NCI-H2107 (cell line): ENCODE data around the gene LTBP1.

Experiments
- DNase-seq: peaks from one replicate; lab custom pipeline; 2025; lab: John Stamatoyannopoulos, UW

Gene LTBP1

GRCh38 chr2:33011941-33012340, 65.2 kb downstream of the LTBP1 start:
- DNase-seq: no peak

DNA sequence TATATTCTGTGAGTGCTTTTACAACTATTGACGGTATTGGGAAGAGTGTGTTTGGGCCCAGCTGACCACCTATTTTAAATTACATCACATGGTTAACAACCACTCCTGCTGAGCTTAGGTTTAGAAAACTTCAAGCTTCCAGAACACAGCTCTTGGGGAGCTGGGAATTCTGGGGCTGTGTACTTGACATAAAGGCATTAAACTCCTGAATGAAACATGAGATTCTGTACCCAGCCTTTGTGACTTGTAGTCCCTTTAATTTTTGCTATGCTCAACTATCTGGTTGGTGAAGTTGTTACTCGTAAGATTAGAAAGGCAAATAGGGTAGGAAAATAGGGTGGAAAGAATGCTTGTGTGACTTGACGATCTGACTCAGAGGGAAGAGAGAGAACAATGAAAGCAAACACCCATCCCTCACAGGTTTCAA, 66.9 kb downstream of the LTBP1 start:
- no peak for DNase-seq

- DNase-seq: no peak
These were observed 67.5 kb downstream of the LTBP1 start for GRCh38 chr2:33014268-33014667.

DNA sequence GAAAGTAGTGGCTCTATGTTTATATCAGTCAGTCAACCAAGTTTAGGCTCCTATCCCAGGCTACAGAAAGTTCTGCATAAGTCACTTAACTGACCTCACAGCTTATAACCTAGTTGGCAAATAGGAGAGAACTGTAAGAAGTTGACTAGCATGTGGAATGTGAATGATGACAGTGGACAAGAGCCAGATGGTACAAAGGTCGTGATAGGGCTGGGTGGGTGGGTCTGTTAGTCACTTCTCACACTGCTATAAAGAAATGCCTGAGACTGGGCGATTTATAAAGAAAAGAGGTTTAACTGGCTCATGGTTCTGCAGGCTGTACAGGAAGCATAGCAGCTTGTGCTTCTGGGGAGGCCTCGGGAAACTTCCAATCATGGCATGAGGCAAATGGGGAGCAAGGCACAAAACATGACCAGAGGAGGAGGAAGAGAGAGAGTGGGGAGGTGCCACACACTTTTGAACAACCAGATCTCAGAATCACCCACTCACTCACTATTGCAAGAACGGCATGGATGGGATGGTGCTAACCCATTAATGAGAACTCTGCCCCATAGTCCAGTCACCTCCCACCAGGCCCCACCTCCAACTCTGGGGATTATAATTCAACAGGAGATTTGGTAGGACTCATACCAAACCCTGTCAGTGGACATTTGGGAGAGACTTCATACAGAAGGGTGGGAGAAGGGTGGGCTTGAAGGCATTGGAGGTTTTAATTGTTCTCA, 68.8 kb downstream of the LTBP1 start:
- DNase-seq: no peak

DNA sequence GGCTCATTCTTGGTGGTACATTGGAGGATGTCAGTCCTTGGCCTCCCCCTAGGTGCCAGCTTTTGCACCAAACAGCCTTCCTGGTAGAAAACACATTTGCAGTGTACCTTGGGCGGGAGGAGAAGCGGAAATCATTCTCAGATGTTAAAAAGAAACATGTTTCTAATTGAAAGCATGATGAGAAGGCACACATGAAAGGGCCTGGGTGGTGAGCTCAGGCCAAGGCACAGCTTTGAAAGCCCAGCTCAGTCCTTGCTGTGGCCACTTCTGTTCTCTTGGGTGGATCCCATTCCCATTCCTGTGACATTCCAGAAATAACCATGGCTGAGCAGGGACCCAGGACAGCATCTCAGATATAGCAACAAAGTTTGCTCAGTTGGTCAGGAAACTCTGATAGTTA, 71.5 kb downstream of the LTBP1 start:
- no peak for DNase-seq

- DNase-seq: no peak
These were observed 73.0 kb downstream of the LTBP1 start for GRCh38 chr2:33019796-33020195.

GRCh38 chr2:33020883-33021282, 74.1 kb downstream of the LTBP1 start:
- DNase-seq: no peak

DNA sequence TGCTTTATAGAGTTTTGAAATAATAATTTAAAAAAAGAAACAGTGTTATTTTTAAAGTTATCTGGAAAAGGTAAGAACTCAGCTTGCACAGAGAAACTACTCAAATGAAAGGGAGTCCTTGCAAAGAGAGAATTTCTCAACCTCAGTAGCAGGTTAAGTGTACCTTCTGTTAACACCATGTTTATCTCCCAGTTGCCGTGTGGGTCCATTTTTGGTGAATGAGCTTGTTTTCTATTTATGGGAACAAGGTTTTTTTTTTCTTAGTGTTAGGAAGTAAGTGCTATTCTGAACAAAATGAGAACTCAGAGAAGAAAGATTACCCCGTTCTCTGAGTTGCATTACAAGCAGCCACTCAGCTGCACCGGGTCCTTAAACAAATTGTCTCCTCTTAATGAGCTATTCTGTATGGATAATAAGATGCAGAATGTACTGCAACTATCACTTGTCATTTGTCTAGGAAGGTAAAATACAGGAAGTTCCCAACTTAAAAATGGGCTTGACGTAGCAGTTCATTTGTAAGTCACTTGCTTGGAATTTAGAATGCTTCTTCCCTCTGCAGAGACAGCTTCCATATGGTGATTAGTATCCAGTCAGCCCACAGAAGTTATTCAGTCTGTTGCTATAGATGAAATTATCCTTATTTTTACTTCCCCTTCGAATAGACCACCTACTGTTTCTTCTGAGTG, 74.9 kb downstream of the LTBP1 start:
- no peak for DNase-seq

DNA sequence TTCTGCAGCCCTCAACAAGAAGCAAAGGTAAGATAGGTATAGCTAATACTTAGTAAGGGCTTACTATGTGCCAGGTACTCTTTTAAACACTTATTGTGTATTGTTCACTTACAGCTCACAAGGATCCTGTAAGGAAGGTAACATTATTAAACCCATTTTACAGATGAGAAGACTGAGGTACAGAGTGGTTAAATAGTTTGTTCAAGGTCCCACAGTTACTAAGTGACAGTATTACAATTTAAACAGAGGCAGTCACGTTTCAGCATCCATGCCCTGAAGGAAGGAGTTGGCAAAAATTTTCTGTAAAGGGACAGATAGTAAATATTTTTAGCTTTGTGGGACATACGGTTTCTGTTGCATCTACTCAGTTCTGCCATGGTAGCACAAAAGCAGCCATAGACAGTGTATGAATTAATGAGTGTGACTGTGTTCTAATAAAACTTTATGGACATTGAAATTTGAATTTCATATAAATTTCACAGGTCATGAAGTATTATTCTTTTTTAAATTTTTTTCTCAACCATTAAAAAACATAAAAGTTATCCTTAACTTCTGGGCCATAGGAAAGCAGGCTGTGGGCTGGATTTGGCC, 75.7 kb downstream of the LTBP1 start:
- no peak for DNase-seq

DNA sequence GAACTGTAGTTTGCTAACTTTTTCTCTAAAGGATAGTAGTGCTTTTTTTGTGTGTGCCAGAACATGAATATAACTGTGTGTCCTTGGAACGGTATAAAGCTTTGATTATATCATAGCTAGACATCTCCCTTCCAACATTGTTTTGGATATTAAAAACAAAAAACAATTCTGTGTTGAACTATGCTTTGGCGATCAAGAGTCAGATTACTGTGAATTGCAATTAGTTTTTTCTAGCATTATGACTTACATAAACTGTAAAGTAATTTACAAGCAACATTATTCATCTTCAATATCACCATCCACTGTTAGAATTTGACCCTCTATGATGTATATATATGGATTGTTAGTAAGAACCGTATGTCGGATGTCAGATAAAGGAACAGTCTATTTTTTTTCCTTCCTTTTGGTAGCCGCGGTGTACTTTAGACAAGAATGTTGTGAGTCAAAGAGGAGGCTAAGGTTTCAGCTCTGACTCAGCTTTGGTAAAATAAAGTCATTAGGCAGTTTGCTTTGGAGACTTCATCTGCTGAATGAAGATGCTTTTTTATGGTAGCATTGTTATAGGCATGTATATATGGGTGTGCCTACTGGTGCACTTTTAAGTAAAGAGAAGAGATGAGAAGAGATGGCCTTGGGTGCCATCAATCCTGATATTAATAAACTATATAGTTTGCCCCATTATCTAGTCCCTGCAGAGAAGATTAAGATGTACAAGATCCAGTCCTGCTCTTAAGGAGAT, 76.4 kb downstream of the LTBP1 start:
- no peak for DNase-seq

DNA sequence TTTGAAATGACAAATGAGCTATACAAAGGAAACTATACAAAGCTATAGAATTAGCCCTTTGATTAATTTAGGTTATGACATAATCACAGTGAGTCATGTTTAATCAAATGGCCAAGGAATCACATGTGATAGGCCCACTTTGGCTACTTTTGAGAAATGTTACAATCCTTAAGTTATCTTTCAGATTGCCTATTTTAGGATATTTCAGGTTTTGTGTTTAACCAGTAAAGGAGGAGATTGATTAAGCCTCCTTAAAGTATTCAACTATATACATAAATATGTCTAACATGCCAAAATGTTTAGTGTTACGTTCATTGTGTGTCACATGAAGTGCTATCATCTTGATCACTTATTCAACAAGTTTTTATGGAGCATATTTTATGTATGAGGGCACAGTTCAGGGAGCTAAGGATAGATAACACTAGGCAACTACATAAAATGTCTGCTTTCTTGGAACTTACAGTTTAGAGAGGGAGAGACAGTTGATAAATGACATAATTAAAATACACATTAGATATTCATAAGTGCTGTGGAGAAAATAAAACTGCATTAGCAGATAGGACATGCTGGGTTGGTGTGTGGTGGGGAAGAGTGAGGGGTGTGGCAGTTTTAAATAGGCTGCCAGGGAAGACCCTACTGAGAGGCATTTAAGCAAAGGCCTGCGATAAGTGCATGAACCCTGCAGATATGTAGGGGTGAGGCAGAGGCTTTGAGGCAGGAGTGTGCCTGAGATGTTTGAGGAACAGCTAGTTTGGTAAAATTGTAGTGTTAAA, 77.2 kb downstream of the LTBP1 start:
- DNase-seq: no peak

GRCh38 chr2:33024758-33025157, 78.0 kb downstream of the LTBP1 start:
- no peak for DNase-seq

DNA sequence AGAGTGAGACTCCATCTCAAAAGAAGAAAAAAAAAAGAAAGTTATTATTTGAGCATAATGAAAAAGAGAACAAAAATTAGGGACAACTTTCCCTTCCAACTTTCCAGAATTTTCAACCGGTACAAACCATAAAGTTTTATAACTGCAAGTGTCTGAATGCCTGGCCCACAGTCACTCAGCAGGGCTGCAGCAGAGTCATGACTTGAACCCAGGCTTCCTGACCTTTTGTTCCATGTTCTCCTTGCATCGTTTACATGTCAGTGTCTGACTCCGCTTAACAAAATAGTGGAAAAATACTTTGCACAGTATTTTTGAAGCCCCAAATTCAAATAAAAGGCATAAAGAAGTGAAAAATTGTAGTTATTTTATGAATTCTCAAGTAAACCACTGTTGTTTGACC, 82.7 kb downstream of the LTBP1 start:
- DNase-seq: no peak

GRCh38 chr2:33029926-33030325, 83.2 kb downstream of the LTBP1 start:
- no peak for DNase-seq

DNA sequence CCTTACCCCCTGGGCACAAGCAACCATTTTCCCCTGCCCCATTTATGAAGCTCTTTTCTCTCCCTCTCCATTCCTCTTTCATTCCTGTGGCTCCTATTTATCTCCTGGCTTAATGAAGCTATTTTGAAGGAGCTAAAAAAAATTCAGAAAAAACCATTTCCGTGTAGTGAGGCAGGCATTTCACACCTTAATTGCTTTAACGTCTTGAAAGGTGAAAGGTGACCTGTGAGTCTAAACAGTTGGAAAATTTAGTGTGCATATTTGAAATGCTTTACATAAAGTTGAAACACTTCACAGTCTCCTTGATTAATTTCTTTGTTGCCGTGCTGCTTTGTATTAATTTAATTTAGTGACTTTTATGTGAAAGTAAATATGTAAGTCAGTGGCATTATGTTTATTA, 83.6 kb downstream of the LTBP1 start:
- DNase-seq: no peak

DNA sequence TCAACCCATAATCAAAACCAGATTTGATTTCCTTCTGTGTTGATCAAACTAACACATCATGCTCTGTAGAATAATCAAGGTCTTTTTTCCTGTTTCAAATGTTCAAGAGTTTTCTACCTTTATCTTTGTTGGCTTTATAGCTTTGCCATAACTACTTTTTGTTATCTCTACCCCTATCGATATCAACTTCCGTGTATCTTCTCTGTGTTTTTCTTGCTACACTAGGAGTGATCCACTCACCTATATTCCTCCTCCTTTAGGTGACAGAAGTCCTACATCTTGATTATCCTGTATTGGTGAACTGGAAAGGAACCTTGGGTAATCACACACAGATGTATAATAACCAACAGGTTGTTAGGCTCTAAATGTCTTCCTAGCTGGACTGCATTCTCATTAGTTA, 85.5 kb downstream of the LTBP1 start:
- no peak for DNase-seq

DNA sequence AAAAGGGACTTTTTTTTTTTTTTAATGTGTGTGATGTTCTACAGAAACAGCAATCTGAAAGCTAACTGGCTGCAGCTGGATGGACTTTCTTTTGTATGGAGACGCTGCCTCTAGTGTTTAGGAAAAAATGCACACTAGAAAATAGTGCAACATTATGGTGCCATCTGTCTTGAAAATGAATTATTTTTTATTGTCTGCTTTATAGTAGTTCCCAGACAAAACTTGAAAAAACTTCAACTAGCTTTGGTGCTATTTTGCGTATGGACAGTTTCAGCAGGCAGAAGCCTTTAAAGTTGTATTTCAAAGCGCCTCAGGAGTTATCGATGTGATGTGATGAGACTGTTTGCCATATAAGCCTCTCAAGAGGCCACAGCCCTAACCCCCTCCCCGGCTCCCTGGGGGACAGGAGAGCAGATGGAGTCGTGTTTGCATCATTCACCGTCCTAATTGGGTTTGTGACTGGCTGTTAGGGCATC, 86.9 kb downstream of the LTBP1 start:
- peak; percentile 18 for DNase-seq

DNA sequence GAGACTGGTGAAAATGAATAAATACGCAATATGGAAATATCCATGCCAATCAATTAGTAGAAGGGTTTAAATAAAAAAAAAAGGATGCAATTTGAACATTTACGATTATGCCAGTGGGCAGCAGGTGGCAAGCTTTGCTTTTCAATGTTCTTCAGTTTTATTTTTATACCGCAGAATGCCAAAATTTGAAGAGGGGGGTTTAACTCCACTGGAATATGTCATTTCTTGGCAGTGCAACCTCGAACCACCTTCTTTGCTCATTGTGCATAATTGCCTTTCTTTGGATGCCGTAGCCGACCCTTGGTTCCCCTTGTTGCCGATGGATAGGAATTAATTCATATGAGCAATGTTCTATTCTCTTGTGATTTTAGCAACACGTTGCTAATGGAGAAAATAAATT, 88.0 kb downstream of the LTBP1 start:
- DNase-seq: no peak

- no peak for DNase-seq
These were observed 91.5 kb downstream of the LTBP1 start for GRCh38 chr2:33038230-33038629.

- no peak for DNase-seq
These were observed 92.0 kb downstream of the LTBP1 start for GRCh38 chr2:33038799-33039198.

DNA sequence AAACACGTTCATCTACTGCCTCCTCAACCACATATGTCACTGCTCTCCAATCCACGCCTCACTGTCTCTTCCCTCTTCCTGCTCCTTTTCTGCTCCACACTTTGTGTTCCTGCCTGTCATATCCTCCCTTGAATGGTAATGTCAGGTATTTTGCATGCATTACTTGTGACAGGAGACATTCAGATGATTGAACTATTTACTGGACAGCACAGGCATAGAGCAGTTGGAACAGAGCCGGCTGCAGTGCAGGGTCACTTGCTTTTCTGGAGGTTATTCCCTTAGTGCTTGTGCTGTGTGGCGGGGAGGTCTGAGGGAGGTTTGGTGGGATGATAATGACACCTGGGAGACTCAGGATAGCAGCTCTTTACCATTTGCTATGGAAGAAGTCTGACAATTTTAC, 93.8 kb downstream of the LTBP1 start:
- DNase-seq: no peak

GRCh38 chr2:33042265-33042664, 95.5 kb downstream of the LTBP1 start:
- DNase-seq: no peak
